A549 (cell line): ENCODE data around the gene WNT7A. TPM values are rescaled to one million over a fixed set of nuclear protein-coding genes. Genes with fewer than 3 reads are reported as not detected.

ENCODE experiments used
- ATAC-seq, 2 experiments: fragments of 200-7000 bp in 1 of 2; fragments of >200 bp in 1 of 2; cut with Nextera tagmentation in 1 of 2; cut with Tn5 transposase in 1 of 2; 3 replicates each; pipeline versions ENCODE4 v1.8.0 to v1.9.1; 2018 to 2020; ENCODE audit warnings: mild to moderate bottlenecking in 1 of 2, moderate library complexity in 1 of 2
- CTCF ChIA-PET: fragments of 300-600 bp; sonication (Branson Sonifier 250); formaldehyde crosslinking; extraction: SDS; loops from one replicate; lab custom pipeline; 2021; ENCODE audit warnings: antibody characterized with exemption, inconsistent platforms; lab: Yijun Ruan, JAX
- POLR2A ChIA-PET: fragments of 350-600 bp; formaldehyde crosslinking; extraction: SDS; loops from one replicate; lab custom pipeline; 2021; ENCODE audit warnings: antibody characterized with exemption, inconsistent platforms; lab: Yijun Ruan, JAX
- DNase-seq, 2 experiments: peaks; one replicate each; pipeline versions ENCODE4 v3.0.0 to v3.0.0-alpha.2; 2011 to 2016; ENCODE audit warnings: low read depth in 1 of 2, low spot score in 1 of 2
- FAIRE-seq: peaks from 2 replicates; lab custom pipeline; 2011; peaks lifted over from hg19 to GRCh38; lab: Jason Lieb, UNC
- H3K27ac ChIP-seq, 2 experiments: fragments of >200 bp; sonication (Bioruptor Twin); formaldehyde crosslinking; 3 replicates each; pipeline ENCODE4 v1.5.1; 2016 to 2017
- H3K4me1 ChIP-seq: fragments of >200 bp; sonication (Bioruptor Twin); formaldehyde crosslinking; 3 replicates; pipeline ENCODE4 v1.6.1; 2016
- H3K4me2 ChIP-seq: fragments of >200 bp; sonication (Bioruptor Twin); formaldehyde crosslinking; 3 replicates; pipeline ENCODE4 v1.6.1; 2016
- H3K4me3 ChIP-seq: fragments of >200 bp; sonication (Bioruptor Twin); formaldehyde crosslinking; 3 replicates; pipeline ENCODE4 v1.5.1; 2016
- H3K9me3 ChIP-seq: fragments of >200 bp; sonication (Bioruptor Twin); formaldehyde crosslinking; 3 replicates; pipeline ENCODE4 v1.6.1; 2016
- ATOH8 ChIP-seq: fragments of 250-450 bp; sonication (Bioruptor Pico); IDR thresholded peaks from 2 replicates; pipeline ENCODE4 v1.5.0; 2020; ENCODE audit warnings: low read depth, mild to moderate bottlenecking, moderate library complexity
- CBX2 ChIP-seq: fragments of 200-600 bp; sonication (generic); IDR thresholded peaks from 2 replicates; pipeline ENCODE4 v1.6.1; 2016; ENCODE audit warnings: low read depth, mild to moderate bottlenecking, borderline replicate concordance
- CHD4 ChIP-seq: fragments of 200-600 bp; sonication (generic); IDR thresholded peaks from 2 replicates; pipeline ENCODE4 v1.6.1; 2016; ENCODE audit warnings: antibody characterized with exemption, mild to moderate bottlenecking, borderline replicate concordance
- CTCF ChIP-seq: fragments of >200 bp; sonication (Bioruptor Twin); formaldehyde crosslinking; IDR thresholded peaks from 3 replicates; pipeline ENCODE4 v1.5.1; 2016
- EHF ChIP-seq: fragments of 250-450 bp; sonication (Bioruptor Pico); IDR thresholded peaks from 2 replicates; pipeline ENCODE4 v1.5.0; 2020; ENCODE audit warnings: mild to moderate bottlenecking
- ESRRA ChIP-seq: fragments of 150-350 bp; IDR thresholded peaks from 2 replicates; pipeline ENCODE4 v1.6.1; 2014; ENCODE audit warnings: mild to moderate bottlenecking, low read length, borderline replicate concordance
- HOXA7 ChIP-seq: fragments of 250-450 bp; sonication (Bioruptor Pico); IDR thresholded peaks from 2 replicates; pipeline ENCODE4 v1.5.0; 2020; ENCODE audit warnings: mild to moderate bottlenecking, moderate library complexity
- PBX3 ChIP-seq: IDR thresholded peaks from 2 replicates; pipeline ENCODE4 v1.6.1; 2012
- POLR2A ChIP-seq: IDR thresholded peaks from 2 replicates; pipeline ENCODE4 v1.6.1; 2012; ENCODE audit warnings: mild to moderate bottlenecking, low read length
- RCOR1 ChIP-seq: fragments of 150-350 bp; IDR thresholded peaks from 2 replicates; pipeline ENCODE4 v1.6.1; 2014; ENCODE audit warnings: antibody characterized with exemption, low read length, low read depth
- ZNF302 ChIP-seq: fragments of 250-450 bp; sonication (Bioruptor Pico); IDR thresholded peaks from 2 replicates; pipeline ENCODE4 v1.9.0; 2021; ENCODE audit warnings: inconsistent platforms, mild to moderate bottlenecking, moderate library complexity
- ZSCAN20 ChIP-seq: fragments of 250-450 bp; sonication (Bioruptor Pico); IDR thresholded peaks from 2 replicates; pipeline ENCODE4 v1.8.0; 2022; ENCODE audit warnings: mild to moderate bottlenecking, moderate library complexity
- WGBS: methylation state at CpG from one replicate; pipeline ENCODE4 v1.1.6; 2017; ENCODE audit errors: missing lambda C conversion rate; 5-methylcytosine and 5-hydroxymethylcytosine counted together
- polyA plus RNA-seq, 4 experiments: library from polyadenylated mRNA; depleted of rRNA in 3 of 4; stranded (reverse); fragments of >200 nt; fragmentation: RNase III in 1 of 4; extraction: RNeasy Plus Mini Kit Qiagen cat#74134 plus additional on column Dnase treatment in 1 of 4; gene quantifications; 2 replicates in 3 of 4; 3 replicates in 1 of 4; pipeline ENCODE4 v1.2.3, GENCODE V29; 2011 to 2017
- TF ChIP-seq, protein P1 (sequence below): fragments of 200-600 bp; sonication (generic); IDR thresholded peaks from 2 replicates; pipeline ENCODE4 v1.6.1; 2016; ENCODE audit warnings: antibody characterized with exemption, mild to moderate bottlenecking, moderate library complexity
- TF ChIP-seq, protein P2 (sequence below): fragments of 250-450 bp; sonication (Bioruptor Pico); IDR thresholded peaks from 2 replicates; pipeline ENCODE4 v1.5.0; 2021; ENCODE audit warnings: mild to moderate bottlenecking, moderate library complexity, borderline replicate concordance

WNT7A gene
- polyA plus RNA-seq, 2 of the 4 experiments (the other 2 are of a cell fraction) = 0.03 TPM

- Histone ChIP-seq H3K9me3 (no peaks in the 10 kb centered on the region), H3K4me3 (no peak overlapping the region), H3K4me2 (peak overlapping the region; percentile 36; the same call in 2 of the 3 replicates), H3K27ac (no peak overlapping the region), H3K4me1 (no peaks in the 10 kb centered on the region)
- CTCF ChIA-PET = interaction anchor here (0.7 kb wide), 2 partner anchors 18 to 31 kb away, joined by 3 read pairs; no protein-coding TSS in a partner anchor
- TF ChIP-seq PBX3 (no peak), CBX2 (no peak)
- ATAC-seq = peak; percentile 30 to 61; a peak in 3 of 6 replicates
- peak; percentile 35 to 61 for DNase-seq
- WGBS = 36% methylated on average over 19 of the region's 21 CpGs
- no peak for FAIRE-seq
- POLR2A ChIA-PET = no interaction called here
Observed at GRCh38 chr3:13850161-13850945, 29.5 kb downstream of the WNT7A start.

DNA sequence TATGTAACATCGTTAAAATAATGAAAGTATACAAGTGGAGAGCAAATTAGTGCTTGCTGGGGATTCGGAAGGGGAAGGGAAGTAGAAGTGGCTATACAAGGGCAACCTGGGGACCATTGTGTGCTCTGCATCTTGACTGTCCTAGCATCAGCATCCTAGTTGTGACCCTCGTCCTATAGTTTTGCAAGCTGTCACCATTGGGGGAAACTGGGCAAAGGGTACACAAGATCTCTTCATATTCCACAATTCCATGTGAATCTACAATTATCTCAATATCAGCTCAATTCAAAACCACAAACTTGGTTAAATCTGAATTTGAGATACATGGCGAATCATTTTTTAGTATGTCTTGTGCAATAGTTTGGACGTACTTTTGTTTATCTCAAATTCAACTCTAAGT lies 30.9 kb downstream of the WNT7A start:
- no peak for TF ChIP-seq POLR2A
- TF ChIP-seq, protein P1, sequence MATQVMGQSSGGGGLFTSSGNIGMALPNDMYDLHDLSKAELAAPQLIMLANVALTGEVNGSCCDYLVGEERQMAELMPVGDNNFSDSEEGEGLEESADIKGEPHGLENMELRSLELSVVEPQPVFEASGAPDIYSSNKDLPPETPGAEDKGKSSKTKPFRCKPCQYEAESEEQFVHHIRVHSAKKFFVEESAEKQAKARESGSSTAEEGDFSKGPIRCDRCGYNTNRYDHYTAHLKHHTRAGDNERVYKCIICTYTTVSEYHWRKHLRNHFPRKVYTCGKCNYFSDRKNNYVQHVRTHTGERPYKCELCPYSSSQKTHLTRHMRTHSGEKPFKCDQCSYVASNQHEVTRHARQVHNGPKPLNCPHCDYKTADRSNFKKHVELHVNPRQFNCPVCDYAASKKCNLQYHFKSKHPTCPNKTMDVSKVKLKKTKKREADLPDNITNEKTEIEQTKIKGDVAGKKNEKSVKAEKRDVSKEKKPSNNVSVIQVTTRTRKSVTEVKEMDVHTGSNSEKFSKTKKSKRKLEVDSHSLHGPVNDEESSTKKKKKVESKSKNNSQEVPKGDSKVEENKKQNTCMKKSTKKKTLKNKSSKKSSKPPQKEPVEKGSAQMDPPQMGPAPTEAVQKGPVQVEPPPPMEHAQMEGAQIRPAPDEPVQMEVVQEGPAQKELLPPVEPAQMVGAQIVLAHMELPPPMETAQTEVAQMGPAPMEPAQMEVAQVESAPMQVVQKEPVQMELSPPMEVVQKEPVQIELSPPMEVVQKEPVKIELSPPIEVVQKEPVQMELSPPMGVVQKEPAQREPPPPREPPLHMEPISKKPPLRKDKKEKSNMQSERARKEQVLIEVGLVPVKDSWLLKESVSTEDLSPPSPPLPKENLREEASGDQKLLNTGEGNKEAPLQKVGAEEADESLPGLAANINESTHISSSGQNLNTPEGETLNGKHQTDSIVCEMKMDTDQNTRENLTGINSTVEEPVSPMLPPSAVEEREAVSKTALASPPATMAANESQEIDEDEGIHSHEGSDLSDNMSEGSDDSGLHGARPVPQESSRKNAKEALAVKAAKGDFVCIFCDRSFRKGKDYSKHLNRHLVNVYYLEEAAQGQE = no peak
- Histone ChIP-seq H3K9me3 (no peaks in the 10 kb centered on the region), H3K4me3 (no peak overlapping the region), H3K27ac (no peak overlapping the region), H3K4me2 (no peak overlapping the region), H3K4me1 (no peaks in the 10 kb centered on the region)
- CTCF ChIA-PET = no interaction called here
- no peak for FAIRE-seq
- no peak for ATAC-seq
- DNase-seq = no peak
- POLR2A ChIA-PET = no interaction called here
- 46% methylated on average over 5 of the region's 5 CpGs for WGBS

DNA sequence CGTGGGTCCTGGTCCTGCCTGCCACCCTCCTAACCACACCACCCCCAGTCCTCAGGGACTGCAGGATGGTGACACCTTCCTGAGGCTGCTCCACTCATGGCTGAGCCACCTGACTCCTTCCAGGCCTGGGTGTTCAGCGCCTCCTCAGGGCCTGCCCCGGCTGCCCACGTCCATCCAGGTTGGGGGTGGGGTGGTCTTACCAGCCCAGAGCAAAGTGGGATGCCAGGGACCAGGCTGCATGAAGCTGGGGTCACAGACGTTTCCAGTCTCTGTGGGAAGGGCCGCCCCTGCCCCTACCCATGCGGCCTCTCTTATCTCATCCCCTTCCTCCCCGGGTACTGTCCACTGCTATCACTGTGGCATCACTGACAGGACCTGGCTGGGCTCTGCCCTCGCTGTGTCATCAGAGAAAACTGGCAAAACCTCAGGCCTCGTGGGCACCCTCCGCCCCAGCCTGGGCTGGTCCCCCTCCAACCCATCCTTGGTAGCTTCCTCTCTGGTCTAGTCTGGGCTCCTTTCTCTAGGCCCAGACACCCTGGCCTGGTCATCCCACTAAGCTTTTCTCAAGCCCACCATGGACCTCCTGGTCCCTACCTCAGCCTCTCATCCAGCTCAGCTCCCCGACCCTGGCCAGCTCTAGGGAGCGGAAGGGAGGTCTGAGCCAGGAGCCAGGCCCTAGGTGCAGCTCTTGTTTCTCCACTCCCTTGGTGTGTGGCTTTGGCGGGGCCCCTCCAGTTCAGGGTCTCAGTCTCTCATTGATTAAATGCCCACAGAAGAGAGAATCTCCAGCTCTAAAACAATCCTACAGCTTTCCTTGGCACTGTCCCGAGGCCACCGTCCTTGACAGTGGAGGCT lies 32.9 kb downstream of the WNT7A start:
- Histone ChIP-seq H3K9me3 (no peaks in the 10 kb centered on the region), H3K4me3 (no peak overlapping the region), H3K4me1 (no peaks in the 10 kb centered on the region), H3K4me2 (no peak overlapping the region), H3K27ac (no peak overlapping the region)
- TF ChIP-seq ZNF302 (CRISPR knock-in tag) (no peak), CHD4 (no peak), CTCF (no peak), ATOH8 (CRISPR knock-in tag) (no peak), RCOR1 (no peak), ZSCAN20 (CRISPR knock-in tag) (no peak), HOXA7 (CRISPR knock-in tag) (no peak), ESRRA (no peak), PBX3 (no peak), EHF (no peak)
- TF ChIP-seq, protein P2, sequence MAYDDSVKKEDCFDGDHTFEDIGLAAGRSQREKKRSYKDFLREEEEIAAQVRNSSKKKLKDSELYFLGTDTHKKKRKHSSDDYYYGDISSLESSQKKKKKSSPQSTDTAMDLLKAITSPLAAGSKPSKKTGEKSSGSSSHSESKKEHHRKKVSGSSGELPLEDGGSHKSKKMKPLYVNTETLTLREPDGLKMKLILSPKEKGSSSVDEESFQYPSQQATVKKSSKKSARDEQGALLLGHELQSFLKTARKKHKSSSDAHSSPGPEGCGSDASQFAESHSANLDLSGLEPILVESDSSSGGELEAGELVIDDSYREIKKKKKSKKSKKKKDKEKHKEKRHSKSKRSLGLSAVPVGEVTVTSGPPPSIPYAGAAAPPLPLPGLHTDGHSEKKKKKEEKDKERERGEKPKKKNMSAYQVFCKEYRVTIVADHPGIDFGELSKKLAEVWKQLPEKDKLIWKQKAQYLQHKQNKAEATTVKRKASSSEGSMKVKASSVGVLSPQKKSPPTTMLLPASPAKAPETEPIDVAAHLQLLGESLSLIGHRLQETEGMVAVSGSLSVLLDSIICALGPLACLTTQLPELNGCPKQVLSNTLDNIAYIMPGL (CRISPR knock-in tag) = no peak
- ATAC-seq (no peak), FAIRE-seq (no peak), DNase-seq (no peak)
- CTCF ChIA-PET = interaction anchor here (1.0 to 1.2 kb wide), 3 partner anchors 9 to 190 kb away, joined by 3 read pairs; no protein-coding TSS in a partner anchor
- POLR2A ChIA-PET = no interaction called here
- 57% methylated on average over 14 of the region's 16 CpGs for WGBS
